Skeletal muscle tissue (tissue), 4 donors: Measurements from ENCODE around the gene WSB2. TPM values are rescaled to one million over a fixed set of nuclear protein-coding genes. Genes with fewer than 3 reads are reported as not detected.
A peak's percentile ranks its signal among the peaks of the same experiment; 100 is the strongest.
"Not testable (repeated sequence)": the region's sequence is repeated elsewhere in the genome, so short reads cannot be mapped to it uniquely, and the experiment has no call there.

ENCODE experiments used
- H3K27ac ChIP-seq: one replicate; pipeline ENCODE4 v1.7.0; 2013; ENCODE audit warnings: mild to moderate bottlenecking, low read depth, low read length, inconsistent platforms
- H3K27me3 ChIP-seq, 3 donors: one replicate each; pipeline ENCODE4 v1.7.0; 2013; ENCODE audit warnings: low read length in 3 of 3; ENCODE audit not compliant: control insufficient read depth in 3 of 3, insufficient read depth in 3 of 3
- H3K36me3 ChIP-seq, 3 donors: one replicate each; pipeline ENCODE4 v1.7.0; 2013; ENCODE audit warnings: low read length in 3 of 3; ENCODE audit not compliant: control insufficient read depth in 3 of 3, insufficient read depth in 3 of 3
- H3K4me1 ChIP-seq, 3 donors: one replicate each; pipeline ENCODE4 v1.7.0; 2013; ENCODE audit warnings: low read length in 3 of 3, mild to moderate bottlenecking in 3 of 3; ENCODE audit not compliant: control insufficient read depth in 3 of 3, insufficient read depth in 3 of 3
- H3K4me3 ChIP-seq, 3 donors: one replicate each; pipeline ENCODE4 v1.7.0; 2013; ENCODE audit warnings: low read length in 3 of 3
- H3K9ac ChIP-seq, 3 donors: one replicate each; pipeline ENCODE4 v1.7.0; 2013; ENCODE audit warnings: low read length in 3 of 3, mild to moderate bottlenecking in 3 of 3, moderate library complexity in 2 of 3, low read depth in 1 of 3
- H3K9me3 ChIP-seq, 3 donors: one replicate each; pipeline ENCODE4 v1.7.0; 2013; ENCODE audit warnings: low read length in 3 of 3; ENCODE audit not compliant: control insufficient read depth in 3 of 3
- total RNA-seq: library from RNA; depleted of rRNA; stranded (reverse); fragments of >200 nt; gene quantifications from one replicate; pipeline ENCODE4 v1.2.3, GENCODE V29; 2014
- donor health status: Osteomylitis.

Gene WSB2
- total RNA-seq, 1 donor from 2014 or later: 96.6 TPM

DNA sequence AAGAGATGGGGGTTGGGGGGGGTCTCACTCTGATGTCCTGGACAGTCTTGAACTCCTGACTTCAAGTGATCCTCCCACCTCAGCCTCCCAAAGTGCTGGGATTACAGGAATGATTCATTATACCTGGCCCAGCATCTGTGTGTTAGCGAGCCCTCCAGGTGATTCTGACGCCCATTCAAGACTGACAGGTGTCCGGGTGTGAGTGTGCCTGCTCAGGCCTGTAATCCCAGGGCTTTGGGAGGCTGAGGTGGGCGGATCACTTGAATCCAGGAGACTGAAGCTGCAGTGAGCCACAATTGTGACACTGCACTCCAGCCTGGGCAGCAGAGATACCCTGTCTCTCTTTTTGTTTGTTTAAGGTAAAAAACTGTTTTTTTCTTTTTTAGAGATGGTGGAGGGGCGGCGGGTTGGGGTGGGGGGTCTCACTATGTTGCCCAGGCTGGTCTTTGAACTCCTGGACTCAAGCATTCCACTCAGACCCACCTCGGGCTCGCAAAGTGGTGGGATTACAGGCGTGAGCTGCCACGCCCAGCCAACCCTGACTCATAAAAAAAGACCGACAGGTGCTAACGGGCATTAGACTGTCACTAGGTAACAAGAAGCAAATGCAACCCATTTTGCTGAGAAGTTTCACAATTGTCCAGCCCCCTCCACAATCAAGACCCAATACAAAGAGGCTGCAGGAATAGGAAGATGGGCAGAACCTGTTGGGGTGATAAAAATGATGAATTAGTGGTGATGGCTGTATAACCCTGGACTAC, 38.1 kb upstream of the WSB2 start:
- Histone ChIP-seq H3K9ac (no peak overlapping the region), H3K36me3 (peaks cover 3 to 4% (median 4%) of the 10 kb centered on the region in 3 donors), H3K27me3 (no peaks in the 10 kb centered on the region), H3K4me1 (peaks cover 7 to 14% (median 10%) of the 10 kb centered on the region in 3 donors), H3K4me3 (no peak overlapping the region), H3K27ac (no peak overlapping the region), H3K9me3 (no peaks in the 10 kb centered on the region)

DNA sequence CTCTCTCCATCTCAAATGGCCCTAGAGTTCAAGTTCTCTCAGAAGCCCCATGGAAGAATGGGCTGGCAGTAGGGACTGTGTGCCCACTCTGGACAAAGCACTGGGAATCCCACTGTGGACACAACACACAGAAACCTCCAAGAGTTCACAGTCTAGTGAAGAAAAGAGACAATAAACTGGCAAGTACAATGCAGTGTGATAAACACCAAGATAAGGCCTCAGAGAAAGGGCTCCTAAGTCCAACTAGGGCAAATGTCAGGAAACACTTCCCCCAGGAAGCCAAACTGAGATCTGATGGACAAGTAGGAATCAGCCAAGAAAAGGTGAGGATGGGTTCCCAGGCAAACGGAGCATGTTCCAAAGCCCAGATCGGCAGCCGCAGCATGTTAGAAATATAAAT, 37.4 kb upstream of the WSB2 start:
- no peak overlapping the region for H3K9ac ChIP-seq
- no peak overlapping the region for H3K4me3 ChIP-seq
- H3K4me1 ChIP-seq: peaks cover 7 to 16% (median 12%) of the 10 kb centered on the region in 3 donors
- H3K27me3 ChIP-seq: no peaks in the 10 kb centered on the region
- H3K27ac ChIP-seq: no peak overlapping the region
- no peaks in the 10 kb centered on the region for H3K9me3 ChIP-seq
- H3K36me3 ChIP-seq: peaks cover 3 to 4% (median 4%) of the 10 kb centered on the region in 3 donors

DNA sequence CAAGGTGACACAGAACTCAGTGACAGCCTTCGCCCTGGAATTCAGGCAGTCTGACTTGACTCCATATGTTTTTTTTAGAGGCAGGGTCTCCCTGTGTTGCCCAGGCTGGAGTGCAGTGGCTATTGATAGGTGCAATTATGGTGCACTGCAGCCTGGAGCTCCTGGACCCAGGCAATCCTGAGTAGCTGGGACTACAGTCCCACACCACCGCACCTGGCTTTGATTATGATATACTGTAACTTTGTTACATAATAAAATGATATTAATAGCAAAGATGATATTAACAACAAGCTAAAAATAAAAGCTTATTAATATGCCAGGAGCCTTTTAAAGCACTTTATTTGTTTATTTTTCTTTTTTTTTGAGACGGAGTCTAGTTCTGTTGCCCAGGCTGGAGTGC, 33.1 kb upstream of the WSB2 start:
- Histone ChIP-seq H3K4me1 (peaks cover 0 to 5% (median 2%) of the 10 kb centered on the region in 3 donors), H3K27ac (peak overlapping the region; percentile 62)

GRCh38 chr12:118089782-118090181, 28.8 kb upstream of the WSB2 start:
- H3K27me3 ChIP-seq: no peaks in the 10 kb centered on the region
- H3K27ac ChIP-seq: no peak overlapping the region
- H3K36me3 ChIP-seq: peaks cover 5 to 19% (median 9%) of the 10 kb centered on the region in 3 donors
- no peaks in the 10 kb centered on the region for H3K9me3 ChIP-seq
- H3K4me3 ChIP-seq: no peak overlapping the region
- H3K4me1 ChIP-seq: peaks cover 0 to 5% (median 2%) of the 10 kb centered on the region in 3 donors
- no peak overlapping the region for H3K9ac ChIP-seq

More for the DNA sequence above, 33.1 kb upstream of the WSB2 start:
- Histone ChIP-seq H3K4me3 (no peak overlapping the region), H3K9me3 (no peaks in the 10 kb centered on the region), H3K27me3 (no peaks in the 10 kb centered on the region), H3K9ac (no peak overlapping the region), H3K36me3 (peaks cover 9 to 19% (median 10%) of the 10 kb centered on the region in 3 donors)

GRCh38 chr12:118082161-118082560, 21.2 kb upstream of the WSB2 start:
- H3K9me3 ChIP-seq: no peaks in the 10 kb centered on the region
- peaks cover 27 to 39% (median 31%) of the 10 kb centered on the region in 3 donors for H3K36me3 ChIP-seq
- H3K27ac ChIP-seq: no peak overlapping the region
- no peak overlapping the region for H3K4me3 ChIP-seq
- H3K9ac ChIP-seq: no peak overlapping the region
- no peaks in the 10 kb centered on the region for H3K4me1 ChIP-seq
- no peaks in the 10 kb centered on the region for H3K27me3 ChIP-seq

- not testable (repeated sequence) for H3K27me3 ChIP-seq, H3K4me3 ChIP-seq
These were observed 20.5 kb upstream of the WSB2 start for GRCh38 chr12:118081521-118081920.

DNA sequence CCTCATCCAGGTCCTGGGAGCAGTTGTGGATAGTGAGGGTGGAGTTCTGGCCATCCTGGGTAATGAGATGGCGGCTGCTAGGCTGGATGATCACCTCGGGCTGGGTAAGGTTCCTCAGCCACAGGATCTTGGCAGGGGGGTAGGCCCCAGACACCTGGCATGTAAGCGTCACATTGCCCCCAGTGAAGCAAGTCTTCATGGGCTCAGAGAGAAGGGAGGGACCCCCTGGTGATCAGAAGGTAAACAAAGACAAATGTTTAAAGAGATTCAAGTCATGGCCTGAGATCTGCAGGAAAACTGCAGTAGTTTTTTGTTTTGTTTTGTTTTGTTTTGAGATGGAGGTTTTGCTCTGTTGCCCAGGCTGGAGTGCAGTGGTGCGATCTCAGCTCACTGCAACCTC, 12.8 kb upstream of the WSB2 start:
- no peak overlapping the region for H3K4me3 ChIP-seq
- H3K36me3 ChIP-seq: peaks cover 28 to 31% (median 29%) of the 10 kb centered on the region in 3 donors

More at GRCh38 chr12:118081521-118081920, 20.5 kb upstream of the WSB2 start:
- H3K9ac ChIP-seq, H3K27ac ChIP-seq, H3K9me3 ChIP-seq, H3K4me1 ChIP-seq: not testable (repeated sequence)
- H3K36me3 ChIP-seq: peaks cover 28 to 44% (median 33%) of the 10 kb centered on the region in 3 donors

GRCh38 chr12:118070650-118071049, 9.7 kb upstream of the WSB2 start:
- Histone ChIP-seq H3K4me1 (no peaks in the 10 kb centered on the region), H3K36me3 (peaks cover 20 to 25% (median 20%) of the 10 kb centered on the region in 3 donors), H3K27ac (no peak overlapping the region), H3K9me3 (no peaks in the 10 kb centered on the region), H3K27me3 (no peaks in the 10 kb centered on the region), H3K4me3 (no peak overlapping the region), H3K9ac (no peak overlapping the region)

More for the DNA sequence above, 12.8 kb upstream of the WSB2 start:
- Histone ChIP-seq H3K27ac (no peak overlapping the region), H3K9ac (no peak overlapping the region), H3K27me3 (no peaks in the 10 kb centered on the region), H3K9me3 (no peaks in the 10 kb centered on the region), H3K4me1 (no peaks in the 10 kb centered on the region)

GRCh38 chr12:118068445-118068844, 7.5 kb upstream of the WSB2 start:
- Histone ChIP-seq H3K27me3 (no peaks in the 10 kb centered on the region), H3K9me3 (no peaks in the 10 kb centered on the region), H3K27ac (no peak overlapping the region), H3K9ac (no peak overlapping the region), H3K36me3 (peaks cover 17 to 22% (median 19%) of the 10 kb centered on the region in 3 donors), H3K4me3 (no peak overlapping the region), H3K4me1 (no peaks in the 10 kb centered on the region)

DNA sequence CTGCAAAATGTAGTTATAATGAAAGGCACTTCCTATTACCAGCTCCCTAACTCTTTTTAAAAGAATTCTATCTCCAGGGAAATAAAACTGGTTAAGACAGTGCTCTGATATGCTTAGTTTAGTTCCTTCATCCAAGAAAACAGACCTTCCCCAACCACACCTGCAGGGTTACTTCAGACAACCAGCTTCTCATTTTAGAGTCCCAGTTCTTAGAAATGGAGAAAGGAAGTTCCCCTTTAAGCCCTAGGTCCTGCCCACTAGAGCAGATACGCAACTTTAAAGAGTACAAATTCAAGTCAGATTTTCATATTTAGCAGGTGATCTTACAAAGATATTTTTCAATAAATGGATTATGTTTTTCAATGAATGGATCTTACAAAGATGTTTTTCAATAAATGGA, 4.4 kb upstream of the WSB2 start:
- no peak overlapping the region for H3K9ac ChIP-seq
- no peak overlapping the region for H3K27ac ChIP-seq
- no peak overlapping the region for H3K4me3 ChIP-seq
- H3K9me3 ChIP-seq: no peaks in the 10 kb centered on the region
- no peaks in the 10 kb centered on the region for H3K27me3 ChIP-seq
- peaks cover 5 to 9% (median 7%) of the 10 kb centered on the region in 3 donors for H3K36me3 ChIP-seq
- H3K4me1 ChIP-seq: peaks cover 1 to 10% (median 4%) of the 10 kb centered on the region in 3 donors
